Measurements from ENCODE around the gene AGPS.

DNA sequence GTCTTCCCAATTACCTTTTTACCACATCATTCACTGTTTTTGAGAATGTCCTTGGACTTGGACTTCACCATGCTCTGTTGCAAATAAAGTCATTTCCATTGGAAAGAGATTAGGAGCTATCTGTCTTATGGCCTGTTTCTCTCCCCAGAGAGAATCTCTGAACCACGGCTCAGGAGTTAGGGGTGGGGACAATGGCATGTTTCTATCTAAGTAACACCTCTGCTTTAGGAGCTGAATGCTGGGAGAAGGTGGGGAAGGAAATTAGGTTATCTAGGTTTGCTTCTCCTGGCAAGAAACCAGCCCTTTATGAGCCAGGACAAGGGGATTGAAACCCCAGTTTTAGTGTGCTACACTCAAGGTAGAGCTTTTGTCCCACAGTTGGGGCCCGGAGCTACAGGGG is 86.3 kb downstream of the AGPS start:
- TF ChIP-seq, protein P1, sequence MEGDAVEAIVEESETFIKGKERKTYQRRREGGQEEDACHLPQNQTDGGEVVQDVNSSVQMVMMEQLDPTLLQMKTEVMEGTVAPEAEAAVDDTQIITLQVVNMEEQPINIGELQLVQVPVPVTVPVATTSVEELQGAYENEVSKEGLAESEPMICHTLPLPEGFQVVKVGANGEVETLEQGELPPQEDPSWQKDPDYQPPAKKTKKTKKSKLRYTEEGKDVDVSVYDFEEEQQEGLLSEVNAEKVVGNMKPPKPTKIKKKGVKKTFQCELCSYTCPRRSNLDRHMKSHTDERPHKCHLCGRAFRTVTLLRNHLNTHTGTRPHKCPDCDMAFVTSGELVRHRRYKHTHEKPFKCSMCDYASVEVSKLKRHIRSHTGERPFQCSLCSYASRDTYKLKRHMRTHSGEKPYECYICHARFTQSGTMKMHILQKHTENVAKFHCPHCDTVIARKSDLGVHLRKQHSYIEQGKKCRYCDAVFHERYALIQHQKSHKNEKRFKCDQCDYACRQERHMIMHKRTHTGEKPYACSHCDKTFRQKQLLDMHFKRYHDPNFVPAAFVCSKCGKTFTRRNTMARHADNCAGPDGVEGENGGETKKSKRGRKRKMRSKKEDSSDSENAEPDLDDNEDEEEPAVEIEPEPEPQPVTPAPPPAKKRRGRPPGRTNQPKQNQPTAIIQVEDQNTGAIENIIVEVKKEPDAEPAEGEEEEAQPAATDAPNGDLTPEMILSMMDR (conservative IDR thresholded peaks at IDR 0.05): no peak
- TF ChIP-seq EZH2 (IDR thresholded peaks at IDR 0.05; ENCODE audit: low read depth): no peak

Measured in PC-9 (cell line).